GM19351 (cell line): ENCODE measurements around the gene SLC1A6.
"Not testable (repeated sequence)": the region's sequence is repeated elsewhere in the genome, so short reads cannot be mapped to it uniquely, and the experiment has no call there.

ENCODE experiments used
- ATAC-seq: cut with Tn5 transposase; IDR thresholded peaks from one replicate; pipeline ENCODE4 v1.9.1; 2021; ENCODE audit warnings: mild to moderate bottlenecking, moderate library complexity; ENCODE audit not compliant: unreplicated experiment

The SLC1A6 gene

DNA sequence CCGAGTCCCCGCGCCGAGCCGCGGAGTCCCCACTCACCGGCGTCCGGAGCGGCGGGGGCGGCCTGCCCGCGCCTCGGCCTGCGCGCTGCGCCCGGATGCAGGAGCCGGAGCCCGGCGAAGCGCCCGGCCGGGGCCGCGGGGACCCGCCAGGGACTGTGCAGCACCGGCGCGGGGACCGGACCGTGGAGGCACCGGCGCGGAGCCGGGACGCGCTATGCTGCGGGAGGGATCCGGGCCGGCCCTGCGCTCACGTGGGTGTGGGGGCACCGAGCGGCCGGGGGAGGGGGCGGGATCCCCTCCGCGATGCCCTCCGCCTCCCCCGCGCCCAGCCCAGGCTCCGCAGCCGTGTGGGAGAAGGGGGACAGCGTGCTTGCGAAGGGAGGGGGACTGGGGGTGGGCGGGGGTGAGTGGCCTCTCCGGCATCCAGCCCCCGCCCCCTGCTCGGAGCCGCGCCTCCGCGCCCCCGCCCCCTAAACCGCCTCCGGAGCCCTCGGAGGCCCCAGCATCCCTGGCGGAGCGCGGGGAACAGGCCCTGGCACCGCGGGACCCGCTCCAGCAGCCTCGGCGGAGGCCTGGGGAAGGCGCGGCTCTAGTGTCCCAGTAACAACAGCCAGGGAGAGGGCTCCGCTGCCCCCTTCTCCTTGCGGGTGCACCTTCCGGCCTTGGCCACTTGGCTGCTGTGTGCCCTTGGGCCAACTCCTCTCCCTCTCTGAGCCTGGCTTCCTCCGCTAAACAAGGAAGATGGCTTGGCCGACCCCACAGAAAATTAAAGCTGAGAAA lies at the start of gene SLC1A6:
Gene SLC1A6, minus strand, starts transcription at position 389 of the 780 bp plus-strand sequence. CDS start 6,954 bp downstream, outside the sequence.
- no peak for ATAC-seq

DNA sequence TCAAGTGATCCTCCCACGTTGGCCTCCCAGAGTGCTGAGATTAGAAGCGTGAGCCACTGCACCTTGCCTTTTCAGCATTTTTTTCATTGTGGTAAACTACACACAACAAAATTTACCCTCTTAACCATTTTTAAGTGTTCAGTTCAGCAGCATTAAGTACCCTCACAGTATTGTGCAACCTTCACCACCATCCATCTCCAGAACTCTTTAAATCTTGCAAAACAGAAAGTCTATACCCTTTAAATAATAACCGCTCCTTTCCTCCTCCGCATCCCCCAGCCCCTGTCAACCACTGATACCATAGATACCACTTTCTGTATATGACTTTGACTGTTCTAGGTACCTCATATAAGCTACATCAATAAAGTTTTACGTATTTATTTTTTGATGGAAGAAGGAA lies 48.8 kb upstream of the SLC1A6 start:
- ATAC-seq = no peak

- no peak for ATAC-seq
Observed at GRCh38 chr19:15025217-15025616, 45.6 kb upstream of the SLC1A6 start.

- no peak for ATAC-seq
Observed at GRCh38 chr19:15022752-15023151, 43.1 kb upstream of the SLC1A6 start.

GRCh38 chr19:15021286-15022007 lies 41.8 kb upstream of the SLC1A6 start:
- no peak for ATAC-seq

DNA sequence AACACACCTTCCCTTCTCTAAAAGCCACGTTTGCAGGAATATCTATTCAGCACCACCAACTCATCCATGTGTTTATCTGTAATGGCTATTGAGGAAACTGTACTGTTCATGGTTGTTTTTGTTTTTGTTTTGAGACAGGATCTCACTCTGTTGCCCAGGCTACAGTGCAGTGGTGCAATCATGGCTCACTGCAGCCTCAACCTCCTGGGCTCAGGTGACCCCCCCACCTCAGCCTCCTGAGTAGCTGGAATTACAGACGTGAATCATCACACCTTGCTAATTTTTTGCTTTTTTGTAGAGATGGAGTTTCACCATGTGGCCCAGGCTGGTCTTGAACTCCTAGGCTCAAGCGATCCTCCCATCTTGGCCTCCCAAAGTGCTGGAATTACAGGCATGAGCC lies 39.2 kb upstream of the SLC1A6 start:
- not testable (repeated sequence) for ATAC-seq

GRCh38 chr19:15015946-15016542 lies 36.4 kb upstream of the SLC1A6 start:
- no peak for ATAC-seq

DNA sequence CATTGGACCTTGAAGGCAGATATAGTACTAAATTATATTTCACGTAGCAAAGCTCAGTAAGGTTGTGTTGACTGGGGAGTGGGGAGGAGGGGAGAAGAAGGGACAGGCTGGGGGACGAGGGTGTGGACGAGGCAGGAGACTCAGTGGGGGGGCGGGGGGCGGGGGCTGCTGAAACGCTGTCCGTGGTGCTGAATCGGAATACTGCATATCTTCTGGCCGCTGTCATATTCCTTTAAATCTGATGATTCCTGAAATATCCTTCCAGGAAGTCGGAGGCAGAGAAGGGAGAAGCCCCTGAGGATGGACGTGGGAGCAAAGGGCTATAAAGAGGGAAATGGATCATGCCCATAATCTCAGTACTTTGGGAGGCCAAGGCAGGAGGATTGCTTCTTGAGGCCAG lies 34.9 kb upstream of the SLC1A6 start:
- ATAC-seq = no peak

DNA sequence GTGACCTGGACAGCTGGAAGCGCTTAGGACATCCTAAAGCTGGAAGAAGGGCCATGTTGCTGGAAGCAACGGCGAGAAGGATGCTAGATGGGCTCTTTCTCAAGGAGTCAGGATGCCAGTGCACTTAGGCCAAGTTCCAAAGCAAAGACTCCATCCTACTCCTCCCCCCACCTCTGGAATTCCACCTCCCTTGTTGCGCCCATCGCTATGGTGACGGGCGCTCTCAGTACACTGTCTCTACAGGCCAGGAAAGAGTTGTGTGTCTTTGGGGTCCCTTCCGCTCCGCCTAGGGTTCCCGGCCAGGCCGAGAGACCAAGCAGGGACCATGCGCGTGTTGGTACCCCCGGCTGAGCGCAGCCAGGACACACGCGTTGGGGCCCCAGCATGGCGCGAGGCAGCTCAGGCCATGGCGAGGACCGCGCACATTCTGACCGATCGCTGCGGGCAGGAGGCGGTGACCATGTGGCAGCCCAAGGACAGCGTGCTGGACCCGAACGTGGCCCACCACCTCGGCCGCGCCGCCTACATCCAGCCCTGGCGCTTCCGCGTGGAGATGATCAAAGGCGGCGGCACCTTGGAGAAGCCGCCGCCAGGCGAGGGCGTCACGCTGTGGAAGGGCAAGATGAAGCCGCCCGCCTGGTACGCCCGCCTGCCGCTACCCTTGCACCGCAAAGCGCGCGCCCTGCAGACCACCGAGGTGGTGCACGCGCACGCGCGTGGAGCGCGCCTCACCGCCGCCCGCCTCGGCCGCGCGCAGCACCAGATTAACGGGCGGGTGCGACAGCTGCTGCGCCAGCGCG lies 31.0 kb upstream of the SLC1A6 start:
- ATAC-seq = no peak

DNA sequence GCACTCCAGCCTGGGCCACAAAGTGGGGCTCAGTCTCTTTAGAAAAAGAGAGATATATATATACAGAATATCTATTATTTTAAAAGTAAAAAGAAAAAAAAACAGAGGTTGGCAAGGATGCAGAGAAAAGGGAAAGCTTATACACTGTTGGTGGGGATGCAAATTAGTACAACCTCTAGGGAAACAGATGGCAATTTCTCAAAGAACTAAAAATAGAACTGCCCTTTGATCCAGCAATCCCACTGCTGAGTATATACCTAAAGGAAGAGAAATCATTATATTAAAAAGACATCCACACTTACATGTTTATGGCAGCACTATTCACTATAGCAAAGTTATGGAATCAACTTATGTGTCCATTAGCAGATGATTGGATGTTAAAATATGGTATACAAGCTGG lies 28.6 kb upstream of the SLC1A6 start:
- ATAC-seq = no peak

DNA sequence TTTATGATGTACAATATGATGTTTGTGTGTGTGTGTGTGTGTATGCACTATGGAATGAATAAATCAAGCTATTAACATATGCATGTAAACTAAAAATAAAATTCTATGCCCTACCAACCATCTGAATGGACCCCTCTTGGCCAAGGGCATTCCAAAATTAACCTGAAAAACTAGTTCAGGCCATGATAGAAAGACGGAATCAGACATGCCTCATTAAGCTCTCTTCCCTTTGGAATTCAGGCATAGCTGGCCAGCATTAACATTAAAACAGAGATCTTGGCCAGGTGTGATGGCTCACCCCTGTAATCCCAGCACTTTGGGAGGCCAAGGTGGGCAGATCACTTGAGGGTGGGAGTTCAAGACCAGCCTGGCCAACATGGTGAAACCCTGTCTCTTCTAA lies 18.3 kb upstream of the SLC1A6 start:
- no peak for ATAC-seq

DNA sequence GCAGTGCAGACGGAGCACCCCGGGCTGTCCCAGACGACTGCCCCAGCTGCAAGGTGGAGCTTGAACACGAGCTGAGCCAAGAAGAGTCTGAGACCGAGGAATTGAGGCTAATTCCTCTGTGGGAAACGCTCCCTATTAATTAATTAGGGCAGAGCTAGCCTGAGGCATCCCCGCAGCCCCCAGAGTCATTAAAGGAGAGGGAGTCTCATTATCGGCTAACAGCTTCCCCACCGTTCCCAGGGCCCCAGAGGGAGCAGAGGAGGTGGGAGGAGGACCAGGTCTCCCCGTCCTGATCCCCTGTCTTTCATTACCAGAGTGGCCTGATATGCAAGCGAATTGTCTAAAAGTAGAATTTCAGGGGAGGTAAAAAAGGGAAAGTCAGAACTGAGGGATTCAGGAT lies 13.1 kb upstream of the SLC1A6 start:
- no peak for ATAC-seq

GRCh38 chr19:14985133-14985532 lies 5.5 kb upstream of the SLC1A6 start:
- no peak for ATAC-seq

GRCh38 chr19:14978161-14978776 lies 1.4 kb downstream of the SLC1A6 start:
- no peak for ATAC-seq

- ATAC-seq = no peak
Observed at GRCh38 chr19:14977128-14977527, 2.5 kb downstream of the SLC1A6 start.

- no peak for ATAC-seq
Observed at GRCh38 chr19:14974488-14974887, 5.2 kb downstream of the SLC1A6 start.

DNA sequence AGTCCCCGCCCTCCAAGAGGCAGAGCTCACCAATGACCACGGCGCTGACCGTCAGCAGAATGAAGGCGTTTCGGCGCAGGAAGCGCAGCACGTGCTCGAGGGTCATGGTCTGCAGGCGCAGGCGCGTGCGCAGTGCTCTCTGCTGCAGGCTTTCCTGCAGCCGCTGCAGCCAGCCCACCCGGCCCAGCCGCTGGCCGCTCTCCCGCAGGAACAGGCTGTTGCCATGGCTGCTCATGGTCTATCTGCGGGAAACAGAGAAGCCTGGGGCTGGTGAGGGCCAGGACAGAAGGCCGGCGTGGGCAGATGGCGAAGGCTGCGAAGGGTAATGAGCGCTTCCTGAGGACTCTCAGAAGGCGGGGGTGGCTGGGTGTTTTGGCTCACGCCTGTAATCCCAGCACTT lies 7.0 kb downstream of the SLC1A6 start:
- no peak for ATAC-seq

DNA sequence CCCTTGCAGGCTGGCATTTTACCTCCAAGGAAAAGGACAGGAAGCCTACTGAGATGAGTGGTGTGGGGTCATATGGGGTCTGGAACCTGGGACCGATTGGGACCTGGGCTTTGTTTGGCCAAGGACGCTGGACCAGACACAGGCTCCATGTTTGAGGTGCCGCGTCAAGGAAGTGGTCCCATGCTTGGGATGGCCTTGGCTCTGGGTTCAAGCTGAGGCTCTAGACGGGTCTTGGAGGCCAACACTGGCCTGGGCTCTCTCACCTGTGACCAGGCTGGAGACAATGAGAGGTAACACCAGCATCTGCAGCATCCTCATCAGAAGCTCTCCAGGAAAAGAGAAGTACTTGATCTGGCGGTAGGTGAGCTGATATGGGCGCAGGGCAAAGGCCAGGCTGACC lies 8.2 kb downstream of the SLC1A6 start:
- ATAC-seq = no peak

DNA sequence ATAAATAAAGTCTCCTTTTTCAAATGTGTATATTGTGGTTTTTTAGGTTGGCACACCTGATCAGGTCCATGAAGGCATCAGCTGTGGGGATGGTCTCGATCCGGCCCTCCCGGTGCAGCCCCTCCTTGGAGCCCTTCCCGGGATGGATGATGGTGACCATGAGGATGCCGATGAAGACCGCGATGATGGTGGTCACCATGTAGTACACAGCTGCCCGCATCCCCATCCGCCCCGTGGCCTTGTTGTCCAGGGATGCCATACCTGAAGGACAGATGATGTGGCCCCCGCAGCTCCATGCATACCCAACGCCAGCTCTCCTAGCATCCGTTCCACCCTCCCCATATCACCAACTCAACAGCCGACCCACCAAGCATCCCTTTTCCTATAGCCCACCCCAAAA lies 11.4 kb downstream of the SLC1A6 start:
- no peak for ATAC-seq

GRCh38 chr19:14961956-14962685 lies 17.5 kb downstream of the SLC1A6 start:
- ATAC-seq = no peak
